NCI-H187 treated with DMSO at 0.1 percent for 48 hours (cell line): ENCODE data around the gene ZNFX1.

ENCODE experiments used
- DNase-seq: peaks from one replicate; lab custom pipeline; 2025; lab: John Stamatoyannopoulos, UW

ZNFX1 gene

DNA sequence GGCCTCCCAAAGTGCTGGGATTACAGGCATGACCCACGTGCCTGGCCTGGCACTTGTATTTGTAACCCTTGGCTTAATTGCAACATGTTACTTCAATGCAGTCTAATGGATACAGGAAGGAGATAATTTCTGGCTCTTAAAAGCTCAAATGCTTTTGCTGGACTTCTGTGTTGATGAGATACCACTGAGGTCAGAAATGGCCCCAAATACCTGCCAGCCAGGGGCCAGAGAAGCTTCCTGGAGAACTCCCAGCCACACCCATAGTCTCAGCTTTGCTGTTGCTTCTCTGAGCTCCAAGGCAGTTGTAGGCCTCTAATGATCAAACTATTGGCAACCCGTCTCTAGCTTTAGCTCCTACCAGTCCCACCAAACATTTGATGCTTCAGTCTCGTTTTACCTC lies 14.2 kb upstream of the ZNFX1 start:
- no peak for DNase-seq

DNA sequence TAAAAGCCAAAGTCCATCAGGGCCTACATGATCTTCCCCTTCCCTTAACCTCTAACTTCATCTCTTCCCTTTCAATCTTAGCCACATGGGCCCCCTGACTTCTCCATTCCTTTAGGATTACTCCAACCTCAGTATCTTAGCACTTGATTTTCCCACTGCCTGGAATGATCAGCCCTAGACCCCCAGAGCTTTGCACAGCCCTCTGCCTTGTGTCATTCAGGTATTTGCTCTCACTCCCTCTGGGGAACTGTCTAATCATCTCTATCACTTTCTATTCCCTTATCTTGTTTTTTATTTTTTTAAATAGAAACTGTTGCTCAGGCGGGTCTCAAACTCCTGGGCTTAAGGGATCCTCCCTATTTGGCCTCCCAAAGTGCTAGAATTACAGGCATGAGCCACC lies 13.3 kb upstream of the ZNFX1 start:
- no peak for DNase-seq

DNA sequence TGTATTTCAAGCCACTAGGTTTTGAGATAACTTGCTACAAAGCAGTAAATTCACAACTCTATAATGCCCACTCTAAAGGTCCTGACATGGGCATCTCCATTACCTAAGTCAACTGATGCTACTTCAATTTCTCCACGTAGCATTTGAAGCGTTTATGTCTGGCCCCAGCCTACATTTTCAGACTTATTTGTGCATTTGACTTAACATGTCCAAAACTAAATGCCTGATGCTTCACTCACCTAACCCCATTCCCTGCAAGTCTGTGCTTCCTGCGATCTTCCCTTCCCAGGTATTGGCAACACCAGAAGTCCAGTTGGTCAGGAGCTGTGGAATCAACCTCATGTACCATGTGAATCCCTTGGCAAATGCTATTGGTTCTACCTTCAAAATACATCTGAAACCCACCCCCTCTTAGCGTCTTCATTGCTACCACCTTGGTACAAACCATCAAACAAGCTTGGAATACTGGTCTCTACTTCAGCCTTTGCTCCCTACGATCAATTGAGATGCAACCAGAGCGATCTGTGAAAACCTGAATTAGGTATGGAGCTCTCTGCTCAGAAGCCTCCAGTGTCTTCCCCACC lies 12.8 kb upstream of the ZNFX1 start:
- DNase-seq: no peak

DNA sequence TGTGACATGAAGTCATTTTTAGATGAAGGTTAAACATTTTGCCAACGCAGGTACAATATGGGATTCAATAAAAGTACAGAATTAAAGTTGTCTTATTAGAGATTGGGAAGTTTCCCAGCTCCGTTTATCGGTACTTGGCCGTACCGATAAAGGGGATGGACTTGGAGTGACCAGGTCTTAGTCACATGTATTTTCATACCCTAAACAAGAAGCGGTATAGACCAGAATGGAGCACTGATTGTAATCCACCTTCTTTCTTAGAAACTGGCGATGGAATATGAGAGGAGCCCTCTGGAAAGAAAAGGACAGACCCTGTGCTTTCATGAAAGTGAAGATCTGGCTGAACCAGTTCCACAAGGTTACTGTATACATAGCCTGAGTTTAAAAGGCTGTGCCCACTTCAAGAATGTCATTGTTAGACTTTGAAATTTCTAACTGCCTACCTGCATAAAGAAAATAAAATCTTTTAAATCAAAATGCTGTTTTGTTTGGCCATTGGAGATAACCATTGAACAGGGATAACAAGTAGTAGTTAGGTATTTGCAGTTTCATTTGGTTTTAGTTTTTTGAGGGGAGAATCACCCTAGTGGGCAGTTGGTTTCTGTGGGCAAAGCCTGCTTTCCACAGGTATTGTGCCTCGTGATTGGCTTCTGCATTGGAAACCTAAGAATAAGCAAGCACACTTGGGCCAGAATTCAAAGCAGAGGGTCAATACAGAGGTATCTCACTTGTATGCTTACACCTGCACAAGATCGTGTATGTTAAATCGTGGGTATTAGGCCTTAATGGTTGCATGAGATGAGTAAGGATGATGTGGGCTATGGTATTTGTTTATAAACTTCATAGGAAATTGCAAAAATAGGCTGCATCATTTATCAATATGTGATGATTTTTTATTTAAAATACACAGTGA lies 11.2 kb upstream of the ZNFX1 start:
- DNase-seq: no peak

DNA sequence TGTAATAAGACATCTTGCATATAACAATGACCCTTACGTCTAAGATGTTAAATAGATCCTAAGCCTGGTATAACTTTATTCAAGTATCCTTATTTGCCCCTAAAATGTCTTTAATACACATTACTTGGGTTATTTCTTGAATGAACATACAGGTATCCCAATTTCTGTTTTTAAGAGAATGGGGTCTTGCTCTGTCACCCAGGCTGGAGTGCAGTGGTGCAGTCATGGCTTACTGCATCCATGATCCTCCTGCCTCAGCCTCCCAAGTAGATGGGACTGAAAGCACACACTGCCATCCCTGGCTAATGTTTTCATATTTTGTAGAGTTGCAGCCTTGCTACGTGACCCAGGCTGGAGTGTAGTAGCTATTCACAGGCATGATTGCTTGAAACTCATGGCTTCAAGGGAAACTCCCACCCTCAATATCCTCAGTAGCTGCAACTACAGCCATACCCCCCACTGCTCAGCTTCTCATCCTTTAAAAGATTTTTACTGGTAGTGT lies 10.4 kb upstream of the ZNFX1 start:
- no peak for DNase-seq

DNA sequence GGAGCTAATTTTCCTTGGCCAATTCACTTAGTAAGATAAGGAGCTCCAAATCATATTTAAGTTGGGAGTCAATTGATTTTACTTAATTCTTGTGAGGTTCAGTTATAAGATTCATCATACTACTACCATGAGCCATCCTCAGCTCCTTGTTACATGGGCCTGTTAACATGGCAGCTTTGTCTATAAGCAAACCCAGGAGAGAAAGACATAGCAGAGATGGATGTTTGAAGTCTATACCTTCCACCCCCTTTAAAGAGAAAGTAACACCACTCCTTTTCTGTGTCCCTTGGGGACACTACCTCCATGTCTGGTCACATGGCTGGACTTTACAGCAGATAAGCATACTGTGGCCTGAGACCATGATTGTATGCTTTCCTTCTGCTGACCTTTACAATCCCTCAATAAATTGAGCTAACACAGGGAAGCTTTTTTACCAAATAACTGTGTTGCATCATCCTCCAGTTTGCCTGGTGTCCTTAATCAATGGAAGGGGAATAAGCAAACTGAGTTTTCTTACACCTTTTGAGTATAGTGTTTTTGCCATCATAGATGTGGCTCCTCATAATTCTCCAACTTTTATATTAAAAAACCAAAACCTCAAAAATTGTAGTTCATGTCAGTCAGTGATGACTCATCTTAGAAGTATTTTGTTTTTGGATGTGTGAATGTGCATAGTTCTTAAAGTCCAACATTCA lies 9.8 kb upstream of the ZNFX1 start:
- no peak for DNase-seq

DNA sequence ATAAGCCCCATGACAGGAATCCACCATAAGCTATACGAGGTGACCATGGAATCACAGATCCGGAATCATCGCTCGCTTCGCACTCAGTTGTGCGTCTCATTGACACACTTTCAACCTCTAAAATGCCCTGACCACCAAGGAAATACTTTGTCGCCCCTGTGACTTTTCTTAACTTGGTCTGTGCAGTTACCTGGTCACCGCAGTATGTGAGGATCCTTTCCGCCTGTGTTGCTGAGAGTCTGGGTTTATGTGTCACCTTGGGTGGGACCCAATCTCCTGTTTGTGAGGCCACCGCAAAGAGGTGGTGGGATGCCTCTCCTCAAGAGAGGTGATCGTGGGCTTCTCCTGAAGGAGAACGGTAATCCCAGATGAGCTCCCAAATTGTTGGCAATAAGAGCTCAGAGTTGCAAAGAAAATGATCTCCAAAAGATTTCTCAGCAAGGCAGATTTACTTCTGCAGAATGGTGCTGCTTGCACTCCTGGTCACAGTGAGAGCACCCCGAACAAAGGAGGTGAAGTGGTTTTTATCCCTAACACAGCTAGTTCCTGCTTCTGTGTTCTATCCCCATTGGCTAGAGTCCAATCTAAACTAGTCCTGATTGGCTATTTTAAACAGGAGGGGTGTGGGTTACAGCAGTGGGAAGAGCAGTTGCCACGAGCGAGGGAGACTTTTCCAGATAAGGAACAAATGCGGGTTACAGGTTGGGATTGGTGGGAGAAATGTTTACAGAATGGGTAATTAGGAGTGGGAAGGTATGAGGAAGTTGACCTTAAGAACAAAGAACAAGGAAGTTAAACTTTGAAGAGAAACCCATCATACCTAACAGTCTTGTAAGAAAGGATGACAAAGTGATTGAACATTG lies 9.1 kb upstream of the ZNFX1 start:
- DNase-seq: no peak

DNA sequence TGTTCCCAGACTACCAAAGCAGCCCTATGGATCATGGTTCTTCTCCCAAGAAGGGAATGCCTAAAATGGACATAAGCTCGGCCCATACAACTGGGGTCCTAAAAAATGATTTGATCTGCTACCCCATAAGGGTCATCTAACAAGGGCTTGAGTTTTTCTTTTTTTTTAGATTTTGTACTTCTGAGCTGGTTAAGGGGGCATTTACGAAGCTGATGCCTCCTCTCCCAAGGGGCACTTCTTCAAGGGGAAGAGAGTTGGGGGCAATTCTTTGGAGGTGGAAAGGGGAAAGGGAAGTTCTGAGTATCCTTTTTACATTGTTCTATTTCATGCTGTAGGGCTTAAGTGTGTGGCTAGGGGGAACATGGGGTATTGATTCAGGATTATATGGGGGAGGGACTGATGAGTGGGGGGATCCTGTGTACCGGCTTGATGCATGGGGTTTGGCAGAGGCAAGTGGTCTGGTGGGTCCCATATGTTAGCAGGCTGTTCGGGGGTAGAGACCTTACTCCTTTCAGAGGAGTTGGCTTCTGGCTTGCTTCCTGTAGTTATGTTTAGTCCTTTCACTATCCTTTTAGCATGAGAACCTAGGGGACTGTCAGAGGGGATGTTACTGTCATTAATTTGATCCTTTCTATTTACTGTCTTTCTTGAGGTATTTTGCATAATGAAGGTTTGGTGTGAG lies 8.1 kb upstream of the ZNFX1 start:
- DNase-seq: no peak

DNA sequence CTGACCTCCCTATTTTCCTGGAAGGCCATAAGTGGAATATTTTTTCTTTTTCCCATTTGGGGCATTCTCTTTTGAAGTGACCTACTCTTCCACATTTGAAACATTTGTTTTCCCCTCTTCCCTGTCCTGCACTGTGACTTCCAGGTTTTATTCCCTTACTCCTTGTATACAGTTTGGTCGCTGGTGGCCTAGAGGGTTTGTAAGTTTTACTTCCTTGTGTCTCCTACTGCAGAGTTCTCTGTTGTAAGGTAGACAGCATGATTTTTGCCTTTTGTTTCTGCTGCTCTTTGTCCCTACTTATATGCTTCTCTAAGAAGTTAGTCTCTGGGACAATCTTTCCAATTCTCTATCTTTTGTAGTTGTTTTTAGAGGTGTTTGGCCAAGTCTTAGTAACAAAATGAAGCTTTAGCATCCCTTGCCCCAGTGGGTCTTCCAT lies 7.4 kb upstream of the ZNFX1 start:
- DNase-seq: no peak

DNA sequence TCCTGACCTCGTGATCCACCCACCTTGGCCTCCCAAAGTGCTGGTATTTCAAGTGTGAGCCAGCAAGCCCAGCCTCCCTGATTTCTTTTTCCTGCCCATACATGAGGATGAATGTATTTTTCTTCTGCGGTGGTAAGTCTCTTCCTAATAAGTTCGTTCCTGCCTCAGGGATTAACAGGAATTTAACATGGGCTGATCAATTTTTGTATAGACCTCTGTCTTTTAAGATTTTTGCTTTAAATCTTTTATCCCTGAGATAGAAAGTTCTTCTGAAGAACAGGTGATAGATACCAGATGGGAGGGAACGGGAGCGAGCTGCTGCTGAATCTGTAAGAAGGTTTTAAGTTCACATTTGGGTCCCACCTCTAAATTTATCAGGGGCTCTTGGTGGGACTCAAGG lies 7.0 kb upstream of the ZNFX1 start:
- DNase-seq: no peak

DNA sequence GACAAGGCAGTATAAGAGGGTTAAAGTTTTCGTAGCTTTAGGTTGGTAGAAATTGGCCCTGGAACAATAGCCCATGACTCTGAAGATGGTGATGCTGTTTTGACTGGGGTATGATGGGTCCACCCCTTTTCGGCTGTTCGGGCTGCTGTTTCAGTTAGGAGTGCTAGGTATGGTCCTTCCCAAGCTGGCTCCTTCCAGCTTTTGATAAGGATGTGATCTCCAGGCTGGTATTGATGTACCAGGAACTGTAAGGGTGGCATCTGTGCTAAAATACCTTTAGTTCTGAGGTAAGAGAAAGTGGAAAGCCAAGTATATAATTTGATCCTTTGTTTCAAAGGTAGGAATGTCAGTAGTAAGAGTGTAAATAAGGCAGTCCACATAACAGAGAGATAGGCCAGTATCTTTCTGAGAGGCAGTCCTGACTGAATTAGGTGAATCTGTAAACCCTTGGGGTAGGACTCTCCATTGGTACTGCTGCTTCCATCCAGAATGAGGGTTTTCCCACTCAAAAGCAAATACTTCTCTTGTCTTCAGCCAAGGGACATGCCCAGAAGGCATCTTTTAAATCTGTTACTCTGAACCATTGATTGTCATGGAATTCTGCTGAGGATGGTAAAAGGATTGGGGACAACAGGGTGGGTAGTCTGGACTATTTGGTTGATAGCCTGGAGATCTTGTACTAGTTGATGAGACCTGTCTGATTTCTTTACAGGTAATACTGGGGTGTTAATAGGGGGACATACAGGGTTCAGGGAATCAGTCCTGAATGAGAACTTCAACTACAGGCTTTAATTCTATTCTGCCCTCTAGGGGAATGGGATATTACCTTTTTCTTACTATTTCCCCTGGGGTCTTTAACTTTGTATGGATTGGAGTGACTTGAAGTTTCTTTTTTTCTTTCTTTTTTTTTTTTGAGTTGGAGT lies 6.1 kb upstream of the ZNFX1 start:
- no peak for DNase-seq

DNA sequence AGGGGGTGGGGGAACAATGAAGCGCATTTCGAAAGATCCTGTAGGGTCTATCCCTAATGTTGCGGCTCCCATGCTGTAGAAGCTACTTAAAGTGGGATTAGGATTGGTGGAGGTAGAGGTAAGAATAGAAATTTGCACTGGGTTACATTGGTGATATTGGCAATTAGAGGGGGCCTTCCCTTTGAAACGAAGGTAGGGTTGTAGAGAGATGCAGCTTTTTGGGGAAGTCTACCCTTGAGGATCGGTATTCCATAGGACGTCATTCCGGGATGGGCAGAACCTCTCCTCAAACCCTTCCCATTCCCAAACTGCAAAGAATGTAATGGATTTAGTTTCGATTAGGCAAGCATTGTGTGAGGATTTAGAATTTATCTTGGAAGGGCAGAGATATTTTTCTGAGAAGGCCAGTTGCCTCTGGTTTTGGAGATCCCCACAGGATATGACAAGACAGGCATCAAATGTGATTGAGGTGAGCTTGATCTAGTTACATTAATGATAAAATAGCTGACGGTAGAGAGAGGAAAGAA lies 5.4 kb upstream of the ZNFX1 start:
- no peak for DNase-seq

DNA sequence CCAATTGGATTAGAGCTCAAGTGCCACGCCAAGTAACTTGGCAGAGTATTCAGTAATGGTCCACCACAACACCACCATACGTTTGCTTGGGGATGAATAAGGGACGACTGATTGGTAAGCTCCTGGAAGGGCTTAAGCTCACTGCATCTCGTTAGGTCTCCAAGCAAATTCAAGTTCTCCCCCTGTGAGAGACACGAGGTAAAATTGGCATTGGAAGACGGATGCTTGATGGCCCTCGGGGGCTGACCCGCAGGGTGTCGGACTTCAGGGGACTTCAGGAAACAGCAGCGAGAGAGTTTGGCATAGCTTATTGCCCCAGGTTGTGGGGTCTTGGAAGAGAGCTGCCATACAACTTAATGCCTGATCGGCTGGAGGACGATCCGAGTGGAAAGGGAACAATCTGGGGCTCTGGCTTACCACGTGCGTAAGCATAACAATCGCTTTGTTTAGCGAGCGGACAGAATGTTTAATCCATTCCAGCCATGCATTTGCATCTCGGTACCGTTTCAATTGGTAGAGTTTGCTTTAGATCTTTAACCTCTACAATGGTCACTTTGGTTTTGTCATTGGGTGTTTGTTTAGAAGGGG lies 4.8 kb upstream of the ZNFX1 start:
- DNase-seq: no peak

DNA sequence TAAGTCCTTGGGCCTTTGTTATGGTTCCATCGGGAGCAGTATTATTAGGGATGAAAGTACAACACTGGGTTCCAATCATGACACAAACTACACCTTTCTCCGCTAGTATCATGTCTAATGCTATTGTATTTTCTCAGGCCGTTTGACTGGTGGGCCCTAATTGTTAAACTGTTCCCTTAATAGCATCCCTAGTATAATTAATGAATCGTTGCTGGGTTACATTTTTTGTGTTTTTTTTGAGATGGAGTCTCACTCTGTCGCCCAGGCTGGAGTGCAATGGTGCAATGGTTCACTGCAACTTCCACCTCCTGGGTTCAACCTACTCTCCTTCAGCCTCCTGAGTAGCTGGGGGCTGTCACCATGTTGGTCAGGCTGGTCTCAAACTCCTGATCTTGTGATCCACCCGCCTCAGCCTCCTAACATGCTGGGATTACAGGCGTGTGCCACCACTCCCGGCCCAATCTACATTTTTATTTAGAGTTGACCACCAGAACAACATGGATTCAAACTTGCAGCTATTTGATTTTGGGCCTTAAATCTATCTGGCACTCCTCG lies 4.1 kb upstream of the ZNFX1 start:
- DNase-seq: no peak

DNA sequence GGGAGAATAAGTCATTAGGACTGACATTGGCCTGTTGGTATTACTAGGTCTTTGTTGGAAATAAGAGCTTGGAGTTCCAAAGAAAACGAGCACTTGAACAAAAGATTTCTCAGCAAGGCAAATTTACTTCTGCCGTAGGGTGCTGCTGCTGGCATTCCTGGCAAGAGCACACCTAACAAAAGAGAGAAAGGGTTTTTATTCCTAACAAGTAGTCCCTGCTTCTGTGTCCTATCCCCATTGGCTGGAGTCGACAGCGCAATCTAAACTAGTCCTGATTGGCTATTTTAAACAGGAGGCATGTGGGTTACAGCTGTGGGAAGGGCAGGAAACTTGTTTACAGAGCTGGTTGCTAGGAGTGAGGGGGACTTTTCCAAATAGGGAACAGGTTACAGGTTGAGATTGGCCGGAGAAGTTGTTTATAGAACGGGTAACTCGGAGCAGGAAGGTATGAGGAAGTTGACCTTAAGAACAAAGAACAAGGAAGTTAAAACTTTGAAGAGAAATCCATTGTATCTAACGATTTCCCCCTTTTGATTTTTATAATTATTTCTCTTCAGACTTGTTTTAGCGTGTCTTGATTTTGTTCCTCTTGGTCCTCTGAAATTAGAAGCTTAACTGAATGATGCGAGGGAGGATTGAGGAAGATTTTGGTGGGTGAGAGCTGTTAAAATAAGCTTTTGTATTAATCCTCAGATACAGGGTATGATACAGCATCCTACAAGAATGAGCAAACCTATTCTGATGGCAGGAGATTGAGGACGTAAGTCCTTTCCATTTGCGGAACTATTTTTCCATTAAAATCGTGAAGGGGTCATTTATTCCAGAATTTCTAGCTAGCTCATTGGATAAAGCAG lies 3.4 kb upstream of the ZNFX1 start:
- no peak for DNase-seq

DNA sequence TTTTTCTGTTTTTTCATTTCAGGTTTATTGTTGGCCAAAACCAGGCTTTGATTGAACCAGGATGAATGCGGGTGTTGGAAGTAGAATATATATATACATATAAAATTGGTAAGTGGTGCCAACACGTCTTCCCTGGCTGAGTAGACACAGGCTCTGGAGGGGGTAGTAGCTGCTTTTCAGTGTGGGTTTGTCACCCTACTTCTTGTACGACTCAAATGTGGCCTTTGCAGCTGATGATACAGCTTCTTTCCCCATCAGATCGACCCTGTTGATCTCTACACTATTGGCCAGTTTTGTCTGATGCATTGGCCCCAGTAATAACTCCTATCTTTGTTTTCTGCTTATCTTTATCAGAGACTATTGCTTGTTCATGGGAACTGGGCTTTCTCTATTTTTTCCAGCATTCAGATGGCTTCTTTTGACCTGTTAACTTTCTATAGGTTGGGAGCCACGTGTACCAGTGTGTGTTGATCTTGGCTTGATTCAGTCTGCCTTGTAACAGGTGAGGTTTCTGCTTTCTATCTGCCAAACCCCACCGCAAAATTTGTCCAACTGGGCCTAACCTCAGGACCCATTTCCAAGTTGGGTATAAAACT lies 2.7 kb upstream of the ZNFX1 start:
- no peak for DNase-seq

DNA sequence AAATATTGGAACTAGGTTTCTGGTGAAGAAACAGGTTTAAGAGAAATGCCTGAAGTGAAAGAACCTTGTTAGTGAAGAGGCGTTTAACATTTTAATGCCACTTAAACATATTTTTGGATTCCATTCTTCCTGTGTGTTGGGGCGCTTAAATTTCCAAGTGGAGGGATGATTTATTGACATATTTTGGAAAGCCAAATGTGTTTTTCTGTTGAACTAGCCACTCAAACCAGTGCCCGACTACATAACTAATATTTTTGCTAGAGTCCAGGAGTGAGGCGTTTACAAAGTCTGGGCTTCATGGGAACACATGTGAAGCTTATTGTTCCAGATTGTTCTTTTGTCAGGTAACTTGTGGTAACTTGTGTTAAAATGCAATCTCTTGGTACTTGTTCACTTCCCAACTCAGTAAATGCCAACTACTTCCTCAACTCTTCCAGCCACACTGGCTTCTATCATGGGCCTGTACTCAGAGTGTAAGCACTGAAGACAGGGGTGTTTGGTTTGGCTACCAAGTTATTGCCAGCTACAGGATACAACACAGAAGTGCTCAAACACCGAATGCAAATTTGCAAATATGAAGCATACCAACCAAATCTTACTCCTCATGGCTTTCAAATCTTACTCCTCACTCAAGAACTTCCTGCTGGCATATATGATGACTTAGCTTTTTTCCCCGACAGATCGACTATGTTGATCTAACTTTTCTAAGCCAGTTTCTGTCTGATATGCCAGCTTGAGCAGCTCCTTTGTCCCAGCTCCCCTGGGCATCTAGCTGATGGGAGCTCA lies 2.0 kb upstream of the ZNFX1 start:
- no peak for DNase-seq
